ENCODE results near the gene PPP4R2. TPM values are rescaled to one million over a fixed set of nuclear protein-coding genes. Genes with fewer than 3 reads are reported as not detected.

PPP4R2 gene
- total and polyA plus RNA-seq, 2 of the 4 experiments (the other 2 are of a cell fraction): 13.5 to 31.4 TPM

DNA sequence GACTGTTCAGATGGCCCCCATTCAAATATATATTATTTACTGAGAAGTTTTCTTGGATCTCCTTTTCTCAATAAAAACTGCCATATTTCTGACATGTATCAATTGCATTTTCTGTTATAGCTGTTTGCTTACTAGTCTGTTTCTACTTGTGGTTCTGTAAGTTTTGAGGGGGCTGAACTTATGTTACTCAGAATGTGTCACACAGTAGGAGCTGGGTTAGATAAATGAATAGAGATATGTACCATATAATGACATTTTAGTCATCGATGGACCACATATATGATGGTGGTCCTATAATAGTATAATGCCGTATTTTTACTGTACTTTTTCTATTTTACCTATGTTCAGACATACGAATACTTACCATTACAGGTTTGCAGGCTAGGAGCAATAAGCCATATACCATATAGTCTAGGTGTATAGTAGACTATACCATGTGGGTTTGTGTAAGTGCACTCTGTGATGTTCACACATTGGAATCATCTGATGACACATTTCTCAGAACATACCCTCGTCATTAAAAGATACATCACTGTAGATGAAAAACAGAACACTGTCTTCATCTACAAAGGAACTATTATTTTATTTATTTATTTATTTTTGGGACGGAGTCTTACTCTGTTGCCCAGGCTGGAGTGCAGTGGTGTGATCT, 22.3 kb downstream of the PPP4R2 start:
- no peak overlapping the region for H3K23ac ChIP-seq (ENCODE audit: low read depth, low read length)
- ChIA-PET POLR2A (ENCODE audit: unreplicated experiment) (no interaction called here), CTCF (no interaction called here)
- no CpG with 5 or more reads among the region's 5 CpGs for WGBS, 2 experiments (ENCODE audit: extremely low coverage in 2 of 2, insufficient read length in 1 of 2)
- no peak overlapping the region for H3K56ac ChIP-seq (ENCODE audit: extremely low read depth, insufficient read depth, low read length)
- intact Hi-C loops (cut with micrococcal nuclease) (no loop called here), dilution Hi-C loops (cut with HindIII; ENCODE audit: low sequenced_read_pairs, unreplicated experiment) (no loop called here), in situ Hi-C loops (cut with MboI; ENCODE audit: low sequenced_read_pairs) (no loop called here)
- H3K4me3 ChIP-seq (ENCODE audit: insufficient read depth, low read depth, low read length): no peak overlapping the region
- H3K18ac ChIP-seq (ENCODE audit: low read depth, low read length): no peak overlapping the region
- DNase-seq (no peak), ATAC-seq (ENCODE audit: low read depth) (no peak)
- H3K9me3 ChIP-seq (ENCODE audit: control insufficient read depth, insufficient read depth, low read length): no peaks in the 10 kb centered on the region
- peaks cover 9% of the 10 kb centered on the region for H3K36me3 ChIP-seq (ENCODE audit: control insufficient read depth, insufficient read depth, low read length)
- no peak overlapping the region for H3K9ac ChIP-seq (ENCODE audit: low read depth, low read length)
- H2BK5ac ChIP-seq (ENCODE audit: low read depth, low read length, poor library complexity, severe bottlenecking): no peak overlapping the region
- TF ChIP-seq, protein P1, sequence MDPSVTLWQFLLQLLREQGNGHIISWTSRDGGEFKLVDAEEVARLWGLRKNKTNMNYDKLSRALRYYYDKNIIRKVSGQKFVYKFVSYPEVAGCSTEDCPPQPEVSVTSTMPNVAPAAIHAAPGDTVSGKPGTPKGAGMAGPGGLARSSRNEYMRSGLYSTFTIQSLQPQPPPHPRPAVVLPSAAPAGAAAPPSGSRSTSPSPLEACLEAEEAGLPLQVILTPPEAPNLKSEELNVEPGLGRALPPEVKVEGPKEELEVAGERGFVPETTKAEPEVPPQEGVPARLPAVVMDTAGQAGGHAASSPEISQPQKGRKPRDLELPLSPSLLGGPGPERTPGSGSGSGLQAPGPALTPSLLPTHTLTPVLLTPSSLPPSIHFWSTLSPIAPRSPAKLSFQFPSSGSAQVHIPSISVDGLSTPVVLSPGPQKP (IDR thresholded peaks at IDR 0.05; ENCODE audit: borderline replicate concordance, low read depth, low read length): no peak
- no peak for TF ChIP-seq MAFK (IDR thresholded peaks at IDR 0.05; ENCODE audit: low read depth, low read length)
- no peak for TF ChIP-seq NFE2L2 (IDR thresholded peaks at IDR 0.05; ENCODE audit: low read depth, low read length)
- no peak for TF ChIP-seq MXI1 (IDR thresholded peaks at IDR 0.05; ENCODE audit: borderline replicate concordance, low read depth, low read length)
- TF ChIP-seq CHD1 (IDR thresholded peaks at IDR 0.05; ENCODE audit: low read depth, low read length): no peak
- no peak for TF ChIP-seq RFX5 (IDR thresholded peaks at IDR 0.05; ENCODE audit: low read depth, low read length)
- no peak for TF ChIP-seq POLR2A (IDR thresholded peaks at IDR 0.05; ENCODE audit: low read depth, low read length)
- TF ChIP-seq, protein P2, sequence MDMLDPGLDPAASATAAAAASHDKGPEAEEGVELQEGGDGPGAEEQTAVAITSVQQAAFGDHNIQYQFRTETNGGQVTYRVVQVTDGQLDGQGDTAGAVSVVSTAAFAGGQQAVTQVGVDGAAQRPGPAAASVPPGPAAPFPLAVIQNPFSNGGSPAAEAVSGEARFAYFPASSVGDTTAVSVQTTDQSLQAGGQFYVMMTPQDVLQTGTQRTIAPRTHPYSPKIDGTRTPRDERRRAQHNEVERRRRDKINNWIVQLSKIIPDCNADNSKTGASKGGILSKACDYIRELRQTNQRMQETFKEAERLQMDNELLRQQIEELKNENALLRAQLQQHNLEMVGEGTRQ (IDR thresholded peaks at IDR 0.05; ENCODE audit: low read depth, low read length): no peak
- no peak for TF ChIP-seq FOS (IDR thresholded peaks at IDR 0.05; ENCODE audit: low read depth, low read length)
- TF ChIP-seq MAZ (IDR thresholded peaks at IDR 0.05; ENCODE audit: borderline replicate concordance, low read depth, low read length): no peak
- TF ChIP-seq RCOR1 (IDR thresholded peaks at IDR 0.05; ENCODE audit: insufficient replicate concordance, low read length): no peak
- no peak for TF ChIP-seq SMC3 (IDR thresholded peaks at IDR 0.05; ENCODE audit: low read depth, low read length)
- no peak for TF ChIP-seq BHLHE40 (IDR thresholded peaks at IDR 0.05; ENCODE audit: low read depth, low read length)
- TF ChIP-seq RAD21 (IDR thresholded peaks at IDR 0.05; ENCODE audit: low read length): no peak
- no peak for TF ChIP-seq CEBPB (IDR thresholded peaks at IDR 0.05; ENCODE audit: low read depth, low read length)
- TF ChIP-seq, protein P3, sequence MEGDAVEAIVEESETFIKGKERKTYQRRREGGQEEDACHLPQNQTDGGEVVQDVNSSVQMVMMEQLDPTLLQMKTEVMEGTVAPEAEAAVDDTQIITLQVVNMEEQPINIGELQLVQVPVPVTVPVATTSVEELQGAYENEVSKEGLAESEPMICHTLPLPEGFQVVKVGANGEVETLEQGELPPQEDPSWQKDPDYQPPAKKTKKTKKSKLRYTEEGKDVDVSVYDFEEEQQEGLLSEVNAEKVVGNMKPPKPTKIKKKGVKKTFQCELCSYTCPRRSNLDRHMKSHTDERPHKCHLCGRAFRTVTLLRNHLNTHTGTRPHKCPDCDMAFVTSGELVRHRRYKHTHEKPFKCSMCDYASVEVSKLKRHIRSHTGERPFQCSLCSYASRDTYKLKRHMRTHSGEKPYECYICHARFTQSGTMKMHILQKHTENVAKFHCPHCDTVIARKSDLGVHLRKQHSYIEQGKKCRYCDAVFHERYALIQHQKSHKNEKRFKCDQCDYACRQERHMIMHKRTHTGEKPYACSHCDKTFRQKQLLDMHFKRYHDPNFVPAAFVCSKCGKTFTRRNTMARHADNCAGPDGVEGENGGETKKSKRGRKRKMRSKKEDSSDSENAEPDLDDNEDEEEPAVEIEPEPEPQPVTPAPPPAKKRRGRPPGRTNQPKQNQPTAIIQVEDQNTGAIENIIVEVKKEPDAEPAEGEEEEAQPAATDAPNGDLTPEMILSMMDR (conservative IDR thresholded peaks at IDR 0.05; ENCODE audit: low read depth, low read length): no peak
- H2BK15ac ChIP-seq (ENCODE audit: low read depth, low read length): no peak overlapping the region
- no peak overlapping the region for H2AK9ac ChIP-seq (replicated peaks; ENCODE audit: low read depth, low read length, poor library complexity)
- no peak overlapping the region for H3K14ac ChIP-seq (replicated peaks; ENCODE audit: low read depth, low read length)
- no peak overlapping the region for H3K4ac ChIP-seq (ENCODE audit: low read depth, low read length)
- H4K8ac ChIP-seq (ENCODE audit: low read depth in 2 of 2, low read length in 2 of 2): no peak overlapping the region
- H4K5ac ChIP-seq (ENCODE audit: low read depth, low read length): no peak overlapping the region
- peaks cover 2 to 52% of the 10 kb centered on the region in 2 experiments; a peak in 3 of 4 replicates for H3K79me1 ChIP-seq (ENCODE audit: low read depth in 1 of 2, low read length in 2 of 2)
- H2BK20ac ChIP-seq (ENCODE audit: low read depth, low read length): no peak overlapping the region
- BruUV-seq (replicated peaks): no TSS peak
- H4K20me1 ChIP-seq (ENCODE audit: insufficient read depth, low read length): peaks cover 91% of the 10 kb centered on the region
- peaks cover 16% of the 10 kb centered on the region for H3K9me1 ChIP-seq (ENCODE audit: insufficient read depth, low read length)
- no peak overlapping the region for H2AK5ac ChIP-seq (ENCODE audit: low read depth, low read length)
- no peaks in the 10 kb centered on the region for H3K27me3 ChIP-seq (ENCODE audit: control insufficient read depth, insufficient read depth, low read length)
- H2AFZ ChIP-seq (replicated peaks; ENCODE audit: low read length, poor library complexity): no peak overlapping the region
- no peak overlapping the region for H3K4me2 ChIP-seq (ENCODE audit: low read depth, low read length)
- peaks cover 7% of the 10 kb centered on the region for H3K4me1 ChIP-seq (ENCODE audit: control insufficient read depth, insufficient read depth, low read length)
- no peak overlapping the region for H2BK120ac ChIP-seq (ENCODE audit: low read depth, low read length)
- no peak overlapping the region for H4K91ac ChIP-seq (ENCODE audit: insufficient read depth, low read depth, low read length)
- H3K27ac ChIP-seq (ENCODE audit: insufficient read depth, low read length): no peak overlapping the region
